ENCODE measurements around the gene FLYWCH2. TPM values are rescaled to one million over a fixed set of nuclear protein-coding genes. Genes with fewer than 3 reads are reported as not detected.

The FLYWCH2 gene
- total and polyA plus RNA-seq, 9 of the 15 experiments (the other 6 are each of a cell fraction or from before 2014, with no cell fraction given), result 0.70 to 55.5 (median 7.6) TPM

DNA sequence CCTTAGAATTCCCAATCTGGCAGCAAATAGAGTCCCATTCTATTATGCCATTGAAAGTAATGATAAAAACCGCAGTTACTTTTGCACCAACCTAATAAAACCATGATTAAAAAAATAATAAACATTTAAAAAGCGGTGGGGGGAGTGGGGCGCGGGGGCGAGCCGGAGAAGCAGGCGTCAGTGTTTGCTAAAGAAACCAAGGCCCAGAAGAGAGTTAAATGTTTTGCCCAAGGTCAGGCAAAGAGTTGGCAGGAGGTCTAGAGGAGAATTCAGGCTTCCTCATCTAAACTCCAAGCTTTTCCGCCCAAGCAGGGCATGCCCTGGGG lies 15.4 kb upstream of the FLYWCH2 start:
- Histone ChIP-seq H3K9ac (ENCODE audit: insufficient read depth in 1 of 2, low read depth in 2 of 2, low read length in 2 of 2) (peak overlapping the region; percentile 74 to 93; a peak in 3 of 4 replicates), H3K4me2 (ENCODE audit: insufficient read depth, low read length) (peak overlapping the region; percentile 93), H4K20me1 (replicated peaks; ENCODE audit: control insufficient read depth, insufficient read depth, low read length) (no peaks in the 10 kb centered on the region), H3K36me3 (ENCODE audit: control insufficient read depth, insufficient read depth, low read length) (no peaks in the 10 kb centered on the region), H2AFZ (ENCODE audit: low read depth, low read length) (peak overlapping the region; percentile 100), H3K4me3 (peak overlapping the region; percentile 52), H3K27ac (ENCODE audit: extremely low read depth, low read depth, low read length) (peak overlapping the region; percentile 87), H3K9me1 (ENCODE audit: control insufficient read depth, insufficient read depth, low read length) (no peaks in the 10 kb centered on the region), H3K9me3 (replicated peaks; ENCODE audit: control insufficient read depth, insufficient read depth, low read depth, low read length) (no peaks in the 10 kb centered on the region), H3K79me2 (ENCODE audit: control insufficient read depth, insufficient read depth, low read length) (no peaks in the 10 kb centered on the region), H3K27me3 (ENCODE audit: control insufficient read depth in 2 of 2, insufficient read depth in 2 of 2, low read length in 2 of 2) (peaks cover 3 to 10% of the 10 kb centered on the region in 2 experiments; a peak in 2 of 5 replicates), H3K4me1 (replicated peaks in 1 of 2; ENCODE audit: control insufficient read depth in 2 of 2, insufficient read depth in 2 of 2, low read length in 2 of 2) (peaks cover 4 to 8% of the 10 kb centered on the region in 2 experiments; a peak in 3 of 5 replicates)
- WGBS (ENCODE audit: insufficient coverage, low coverage, missing lambda C conversion rate), result 42% methylated on average over 8 of the region's 8 CpGs
- POLR2A ChIA-PET, result interaction anchor here (0.7 to 1.8 kb wide), 5 partner anchors 14 to 115 kb away, joined by 3 to 6 read pairs (median 3); partner anchors contain the start of gene SRRM2
- TF ChIP-seq GABPA (tag; conservative IDR thresholded peaks at IDR 0.05; ENCODE audit: low read depth) (0 out of 2 replicates have a peak, but pooled peaks have one; percentile 70), EGR1 (conservative IDR thresholded peaks at IDR 0.05) (peak; percentile 76), ASH1L (IDR thresholded peaks at IDR 0.05; ENCODE audit: borderline replicate concordance, low read depth, partially characterized antibody) (no peak)
- ATAC-seq (no peak), FAIRE-seq (no peak), DNase-seq (ENCODE audit: extremely low read depth in 1 of 4, low spot score in 3 of 4) (no peak)
- CTCF ChIA-PET (ENCODE audit: low intra/inter-chr PET ratio), result interaction anchor here (0.6 to 2.4 kb wide), 6 partner anchors 13 to 1094 kb away, joined by 3 to 23 read pairs (median 4); partner anchors contain the start of gene MRPS34
- intact Hi-C loops (cut with micrococcal nuclease), result no loop called here
- in situ Hi-C loops (cut with MboI), result no loop called here
- TSS peak; percentile 94 for BruUV-seq (replicated peaks)
